ENCODE results near the gene BCL2.

DNA sequence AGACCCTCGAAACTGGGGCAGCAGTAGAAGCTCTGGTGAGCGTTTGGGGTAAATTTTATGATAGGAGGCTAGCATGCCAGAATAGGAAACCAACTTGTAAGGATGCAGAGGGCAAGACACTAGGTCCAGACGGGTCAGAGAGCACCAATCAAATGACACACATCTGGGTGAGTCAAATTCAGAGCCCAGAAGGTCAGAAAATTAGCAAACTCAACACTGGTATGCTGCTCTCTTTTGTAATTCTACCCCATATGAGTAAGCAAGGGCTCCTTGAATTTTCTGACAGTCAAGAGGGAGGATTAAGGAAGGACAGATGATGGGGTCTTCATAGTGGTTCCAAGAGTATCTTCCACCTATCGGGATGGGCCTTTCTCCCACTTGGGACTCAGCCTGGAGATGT lies 209.8 kb downstream of the BCL2 start:
- TF ChIP-seq, protein P1, sequence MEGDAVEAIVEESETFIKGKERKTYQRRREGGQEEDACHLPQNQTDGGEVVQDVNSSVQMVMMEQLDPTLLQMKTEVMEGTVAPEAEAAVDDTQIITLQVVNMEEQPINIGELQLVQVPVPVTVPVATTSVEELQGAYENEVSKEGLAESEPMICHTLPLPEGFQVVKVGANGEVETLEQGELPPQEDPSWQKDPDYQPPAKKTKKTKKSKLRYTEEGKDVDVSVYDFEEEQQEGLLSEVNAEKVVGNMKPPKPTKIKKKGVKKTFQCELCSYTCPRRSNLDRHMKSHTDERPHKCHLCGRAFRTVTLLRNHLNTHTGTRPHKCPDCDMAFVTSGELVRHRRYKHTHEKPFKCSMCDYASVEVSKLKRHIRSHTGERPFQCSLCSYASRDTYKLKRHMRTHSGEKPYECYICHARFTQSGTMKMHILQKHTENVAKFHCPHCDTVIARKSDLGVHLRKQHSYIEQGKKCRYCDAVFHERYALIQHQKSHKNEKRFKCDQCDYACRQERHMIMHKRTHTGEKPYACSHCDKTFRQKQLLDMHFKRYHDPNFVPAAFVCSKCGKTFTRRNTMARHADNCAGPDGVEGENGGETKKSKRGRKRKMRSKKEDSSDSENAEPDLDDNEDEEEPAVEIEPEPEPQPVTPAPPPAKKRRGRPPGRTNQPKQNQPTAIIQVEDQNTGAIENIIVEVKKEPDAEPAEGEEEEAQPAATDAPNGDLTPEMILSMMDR (IDR thresholded peaks at IDR 0.05): no peak
- TF ChIP-seq POLR2A (IDR thresholded peaks at IDR 0.05): no peak
